Spleen (tissue), 11 donors: Measurements from ENCODE around the gene HMGCL. TPM values are rescaled to one million over a fixed set of nuclear protein-coding genes. Genes with fewer than 3 reads are reported as not detected.
A peak's percentile ranks its signal among the peaks of the same experiment; 100 is the strongest.

Experiments used
- DNase-seq: peaks from one replicate; pipeline ENCODE4 v3.0.0-alpha.2; 2020
- H3K27ac ChIP-seq, 8 donors: fragments of 200-600 bp; sonication (generic) in 7 of 8; 1 replicate in 4 of 8; 2 replicates in 4 of 8; pipeline versions ENCODE4 v1.5.0 to v1.8.0; 2016 to 2021; ENCODE audit warnings: inconsistent platforms in 4 of 8, mild to moderate bottlenecking in 4 of 8, moderate library complexity in 1 of 8
- H3K27me3 ChIP-seq, 7 donors: fragments of 200-600 bp; sonication (generic) in 6 of 7; replicated peaks in 1 of 7; 1 replicate in 4 of 7; 2 replicates in 3 of 7; pipeline versions ENCODE4 v1.5.0 to v1.8.0; 2016 to 2021; ENCODE audit warnings: inconsistent platforms in 3 of 7, mild to moderate bottlenecking in 1 of 7
- H3K36me3 ChIP-seq, 6 donors: fragments of 200-600 bp; sonication (generic) in 5 of 6; 1 replicate in 4 of 6; 2 replicates in 2 of 6; pipeline versions ENCODE4 v1.5.0 to v1.8.0; 2016 to 2021; ENCODE audit warnings: inconsistent platforms in 2 of 6
- H3K4me1 ChIP-seq, 6 donors: fragments of 200-600 bp; sonication (generic) in 5 of 6; 1 replicate in 3 of 6; 2 replicates in 3 of 6; pipeline versions ENCODE4 v1.5.0 to v1.8.0; 2016 to 2021; ENCODE audit warnings: inconsistent platforms in 3 of 6
- H3K4me3 ChIP-seq, 8 donors: fragments of 200-600 bp; sonication (generic) in 7 of 8; 1 replicate in 4 of 8; 2 replicates in 4 of 8; pipeline versions ENCODE4 v1.5.0 to v1.8.0; 2016 to 2021; ENCODE audit warnings: inconsistent platforms in 4 of 8, mild to moderate bottlenecking in 4 of 8, moderate library complexity in 2 of 8
- H3K9me3 ChIP-seq, 8 donors: fragments of 200-600 bp; sonication (generic) in 7 of 8; 1 replicate in 4 of 8; 2 replicates in 4 of 8; pipeline versions ENCODE4 v1.5.0 to v1.8.0; 2016 to 2021; ENCODE audit warnings: inconsistent platforms in 4 of 8
- CTCF ChIP-seq, 11 experiments: fragments of 200-600 bp in 7 of 11; fragments of 450-650 bp in 4 of 11; sonication (generic) in 4 of 11; IDR thresholded peaks in 8 of 11; conservative IDR thresholded peaks in 3 of 11; 1 replicate in 7 of 11; 2 replicates in 4 of 11; pipeline versions ENCODE4 v1.4.0 to v1.8.0; 2016 to 2021; ENCODE audit warnings: antibody characterized with exemption in 11 of 11, inconsistent platforms in 4 of 11, mild to moderate bottlenecking in 1 of 11
- POLR2A ChIP-seq, 3 donors: fragments of 450-650 bp; IDR thresholded peaks; one replicate each; pipeline ENCODE4 v1.5.1; 2017; ENCODE audit warnings: antibody characterized with exemption in 3 of 3, mild to moderate bottlenecking in 1 of 3
- POLR2AphosphoS5 ChIP-seq, 3 donors: sonication (generic); formaldehyde crosslinking; IDR thresholded peaks; one replicate each; pipeline ENCODE4 v1.5.1; 2017; ENCODE audit warnings: antibody characterized with exemption in 3 of 3
- WGBS, 5 donors: extraction: QIAGEN DNeasy Blood & Tissue Kit in 3 of 5; methylation state at CpG; one replicate each; pipeline versions ENCODE4 v1.1.5 to v1.1.7; 2013 to 2018; 5-methylcytosine and 5-hydroxymethylcytosine counted together
- intact Hi-C: fragments of 100-400 bp; cut with DNase I; formaldehyde crosslinking; loops from one replicate; pipeline ENCODE4 v1.15.0; 2023; ENCODE audit warnings: low total_unique reads
- polyA plus RNA-seq, 3 donors: library from polyadenylated mRNA; stranded (reverse); fragments of 200-250 nt; gene quantifications; one replicate each; pipeline ENCODE4 v1.2.1, GENCODE V29; 2013
- total RNA-seq, 7 donors: library from RNA; depleted of rRNA in 3 of 7; stranded (reverse); fragments of >200 nt in 3 of 7; fragmentation: NEBNext Ultra II Directional in 4 of 7; extraction: Animal tissue kit (Norgen Biotek cat#: 25700) in 4 of 7; gene quantifications; one replicate each; pipeline versions ENCODE4 v1.1.0 to v1.2.1, GENCODE V29; 2016 to 2021
- donor health status: healthy with polysubstance abuse.
- donor health status: DM: no; HTN: no; CAD: no; lungs with moderate emphysema.
- donor health status: DM: no; HTN: no; CAD: no.
- donor health status: Bipolar disorder and iron deficiency.
- donor health status: healthy.
- donor health status: DM: no; HTN: no; CAD: no.
- donor health status: DM: yes; HTN: yes; CAD: no.

Gene HMGCL
- total and polyA plus RNA-seq, 10 donors = 26.5 to 42.3 (median 34.6) TPM

DNA sequence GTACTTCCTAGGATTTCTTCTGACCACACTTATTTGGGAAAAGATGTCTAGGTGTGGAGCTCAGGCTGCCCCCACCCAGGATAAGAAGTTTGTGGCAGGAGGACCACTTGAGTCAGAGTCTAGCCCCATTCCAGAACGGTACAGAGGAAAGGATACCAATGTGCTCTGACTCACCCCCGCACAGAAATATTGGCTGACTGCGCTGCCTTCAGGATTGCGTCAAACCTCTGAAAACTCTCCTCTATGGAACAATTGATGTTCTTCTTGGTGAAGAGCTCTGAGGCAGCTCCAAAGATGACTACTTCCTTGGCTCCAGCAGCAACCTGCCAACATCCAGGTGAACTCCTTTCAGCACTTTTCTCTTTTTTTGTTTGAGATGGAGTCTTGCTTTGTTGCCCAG lies 11.2 kb downstream of the HMGCL start:
- H3K27ac ChIP-seq = no peak overlapping the region
- no peak for TF ChIP-seq CTCF (IDR thresholded peaks at IDR 0.05 in 8 of 11, conservative IDR thresholded peaks at IDR 0.05 in 3 of 11)
- H3K36me3 ChIP-seq = peaks cover 0 to 84% (median 59%) of the 10 kb centered on the region in 6 donors
- DNase-seq = no peak
- WGBS, 5 donors = 90 to 97% (median 94%) methylated on average over 4 of the region's 4 CpGs
- no peaks in the 10 kb centered on the region for H3K9me3 ChIP-seq
- H3K27me3 ChIP-seq = no peaks in the 10 kb centered on the region
- H3K4me3 ChIP-seq = no peak overlapping the region
- intact Hi-C loops = loop anchor here (5.0 kb wide), 1 partner anchor 103 kb away; no protein-coding TSS in a partner anchor
- peaks cover 0 to 27% (median 23%) of the 10 kb centered on the region in 6 donors for H3K4me1 ChIP-seq

DNA sequence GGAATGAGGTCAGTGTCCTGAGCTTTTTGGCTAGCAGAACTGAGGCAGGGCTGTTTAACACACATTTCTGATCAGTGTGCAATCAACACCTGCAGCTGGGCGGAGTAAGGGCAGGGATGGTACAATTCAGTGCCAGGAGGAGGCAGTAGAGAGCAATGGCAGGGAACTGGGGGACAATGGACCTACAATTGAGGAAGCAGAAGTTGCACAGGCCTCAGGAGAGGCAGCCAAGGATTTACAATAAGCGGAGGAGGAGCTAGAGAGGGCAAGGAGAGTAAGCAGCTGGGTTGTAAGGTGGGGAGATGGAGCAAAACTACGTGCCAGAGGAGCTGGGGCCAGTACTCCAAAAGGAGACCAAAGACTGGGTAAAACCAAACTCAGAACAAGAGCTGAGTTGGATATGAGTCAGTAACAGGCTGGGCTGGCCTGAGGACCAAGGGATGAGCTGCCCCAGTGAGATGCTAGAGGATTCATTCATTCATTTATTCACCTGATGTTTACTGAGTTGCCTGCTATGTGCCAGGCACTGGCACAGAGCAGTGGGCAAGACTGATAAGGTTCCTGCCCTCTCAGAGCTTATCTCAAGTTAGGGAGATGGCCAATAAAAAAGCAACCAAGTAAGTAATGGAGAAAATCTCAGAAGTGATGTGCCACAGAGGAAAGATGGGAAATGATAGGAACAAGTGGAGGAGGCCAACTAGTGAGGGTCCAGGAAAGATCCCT lies 14.2 kb downstream of the HMGCL start:
- 37 to 64% (median 49%) methylated on average over 3 of the region's 3 CpGs for WGBS, 5 donors
- Histone ChIP-seq H3K36me3 (peaks cover 0 to 81% (median 43%) of the 10 kb centered on the region in 6 donors), H3K27me3 (no peaks in the 10 kb centered on the region), H3K4me3 (no peak overlapping the region), H3K27ac (peak overlapping the region in 5 of 8 donors; percentile 47 to 77 (median 66)), H3K9me3 (no peaks in the 10 kb centered on the region), H3K4me1 (peaks cover 0 to 42% (median 26%) of the 10 kb centered on the region in 6 donors)
- DNase-seq = peak; percentile 84
- intact Hi-C loops = loop anchor here (5.0 kb wide), 1 partner anchor 106 kb away; no protein-coding TSS in a partner anchor
- no peak for TF ChIP-seq POLR2A (IDR thresholded peaks at IDR 0.05)
- peak; percentile 54 to 87 (median 83) for TF ChIP-seq CTCF (IDR thresholded peaks at IDR 0.05 in 8 of 11, conservative IDR thresholded peaks at IDR 0.05 in 3 of 11)
- TF ChIP-seq POLR2AphosphoS5 (IDR thresholded peaks at IDR 0.05) = peak in 1 of 3 donors; percentile 59

DNA sequence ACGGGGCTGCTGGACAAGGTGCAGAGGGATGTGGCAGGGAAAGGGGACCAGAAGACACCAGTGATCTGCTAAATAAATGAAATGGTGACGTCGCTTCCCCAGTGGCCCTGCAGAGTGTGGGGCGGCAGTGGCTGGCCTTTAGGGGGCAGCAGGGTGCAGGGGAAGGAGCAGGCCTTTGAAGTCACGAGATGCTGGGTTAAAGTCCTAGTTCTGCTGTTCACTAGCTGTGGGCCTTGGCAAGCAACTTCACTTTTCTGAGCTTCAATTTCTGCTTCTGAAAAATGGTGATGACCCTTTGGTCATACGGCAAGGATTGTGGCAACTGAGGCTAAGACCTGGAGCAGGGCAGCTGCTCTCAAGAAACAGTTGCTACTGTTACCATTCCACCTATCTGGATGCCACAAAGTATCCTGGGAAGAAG lies 15.5 kb downstream of the HMGCL start:
- Histone ChIP-seq H3K9me3 (no peaks in the 10 kb centered on the region), H3K27me3 (no peaks in the 10 kb centered on the region), H3K36me3 (peaks cover 0 to 79% (median 32%) of the 10 kb centered on the region in 6 donors), H3K4me3 (no peak overlapping the region), H3K4me1 (peaks cover 0 to 42% (median 26%) of the 10 kb centered on the region in 6 donors), H3K27ac (peak overlapping the region; percentile 0 to 77 (median 56))
- intact Hi-C loops = loop anchor here (5.0 kb wide), 1 partner anchor 108 kb away; no protein-coding TSS in a partner anchor
- TF ChIP-seq CTCF (IDR thresholded peaks at IDR 0.05 in 8 of 11, conservative IDR thresholded peaks at IDR 0.05 in 3 of 11) (peak; percentile 81 to 96 (median 88)), POLR2AphosphoS5 (IDR thresholded peaks at IDR 0.05) (peak; percentile 46 to 72 (median 63)), POLR2A (IDR thresholded peaks at IDR 0.05) (no peak)
- peak; percentile 93 for DNase-seq
- 10 to 19% (median 16%) methylated on average over 6 of the region's 6 CpGs for WGBS, 5 donors

DNA sequence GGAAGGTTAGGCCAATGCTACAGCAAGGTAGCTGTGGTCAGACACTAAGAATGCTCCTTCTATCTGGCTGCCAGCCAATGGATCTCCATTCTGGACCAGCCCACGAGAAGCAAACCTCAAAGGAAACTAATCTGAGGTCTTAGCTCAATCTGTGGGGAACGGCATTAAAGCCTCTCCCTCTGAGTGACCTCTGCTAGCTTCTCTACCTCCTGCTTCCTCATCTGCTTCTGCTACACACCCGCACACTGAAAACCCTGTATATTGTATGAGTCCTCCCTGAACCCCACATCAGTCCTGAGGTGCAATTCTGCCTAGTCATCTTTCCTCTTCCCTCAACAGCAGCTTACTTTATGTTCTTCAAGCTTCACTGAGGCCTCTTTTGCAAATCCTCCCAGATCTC lies 17.8 kb downstream of the HMGCL start:
- H3K9me3 ChIP-seq = no peaks in the 10 kb centered on the region
- peaks cover 0 to 78% (median 21%) of the 10 kb centered on the region in 6 donors for H3K36me3 ChIP-seq
- TF ChIP-seq CTCF (IDR thresholded peaks at IDR 0.05 in 8 of 11, conservative IDR thresholded peaks at IDR 0.05 in 3 of 11) (no peak), POLR2A (IDR thresholded peaks at IDR 0.05) (no peak), POLR2AphosphoS5 (IDR thresholded peaks at IDR 0.05) (no peak)
- no peaks in the 10 kb centered on the region for H3K27me3 ChIP-seq
- no peak overlapping the region for H3K4me3 ChIP-seq
- intact Hi-C loops = no loop called here
- peaks cover 0 to 48% (median 26%) of the 10 kb centered on the region in 6 donors for H3K4me1 ChIP-seq
- WGBS, 5 donors = 33 to 54% (median 41%) methylated on average over 3 of the region's 3 CpGs
- H3K27ac ChIP-seq = peak overlapping the region in 3 of 8 donors; percentile 26 to 37 (median 36)
- no peak for DNase-seq
